Stimulated activated naive B cell treated with anti-CD40 and anti-IgM and Interleukin-4, amounts not matched to agents 10 μg/mL and 1 μg/mL and 100 μg/mL, for 72 hours (primary cell): Measurements from ENCODE around the gene ZDHHC18.

Experiments
- ATAC-seq, 2 donors: fragments of 150-1000 bp; cut with Tn5 transposase; replicated peaks; 2 replicates each; pipeline ENCODE4 v1.10.0; 2021; ENCODE audit warnings: moderate library complexity in 1 of 2
- DNase-seq: peaks from one replicate; pipeline ENCODE4 v3.0.0; 2021
- H3K27ac Mint-ChIP-seq: one replicate; pipeline ENCODE4 v1.8.0; 2022; ENCODE audit warnings: mild to moderate bottlenecking, mixed read lengths
- H3K27me3 Mint-ChIP-seq, 2 donors: one replicate each; pipeline ENCODE4 v1.8.0; 2022; ENCODE audit warnings: mixed read lengths in 2 of 2
- H3K36me3 Mint-ChIP-seq, 2 donors: one replicate each; pipeline ENCODE4 v1.8.0; 2022; ENCODE audit warnings: mixed read lengths in 2 of 2, mild to moderate bottlenecking in 1 of 2
- H3K4me1 Mint-ChIP-seq, 2 donors: one replicate each; pipeline ENCODE4 v1.8.0; 2022; ENCODE audit warnings: mixed read lengths in 2 of 2, mild to moderate bottlenecking in 1 of 2
- H3K4me3 Mint-ChIP-seq, 2 donors: one replicate each; pipeline ENCODE4 v1.8.0; 2022; ENCODE audit warnings: mild to moderate bottlenecking in 2 of 2, mixed read lengths in 2 of 2, moderate library complexity in 1 of 2
- H3K9me3 Mint-ChIP-seq, 2 donors: one replicate each; pipeline ENCODE4 v1.8.0; 2022; ENCODE audit warnings: mixed read lengths in 2 of 2, mild to moderate bottlenecking in 1 of 2

The ZDHHC18 gene, protein sequence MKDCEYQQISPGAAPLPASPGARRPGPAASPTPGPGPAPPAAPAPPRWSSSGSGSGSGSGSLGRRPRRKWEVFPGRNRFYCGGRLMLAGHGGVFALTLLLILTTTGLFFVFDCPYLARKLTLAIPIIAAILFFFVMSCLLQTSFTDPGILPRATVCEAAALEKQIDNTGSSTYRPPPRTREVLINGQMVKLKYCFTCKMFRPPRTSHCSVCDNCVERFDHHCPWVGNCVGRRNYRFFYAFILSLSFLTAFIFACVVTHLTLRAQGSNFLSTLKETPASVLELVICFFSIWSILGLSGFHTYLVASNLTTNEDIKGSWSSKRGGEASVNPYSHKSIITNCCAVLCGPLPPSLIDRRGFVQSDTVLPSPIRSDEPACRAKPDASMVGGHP

DNA sequence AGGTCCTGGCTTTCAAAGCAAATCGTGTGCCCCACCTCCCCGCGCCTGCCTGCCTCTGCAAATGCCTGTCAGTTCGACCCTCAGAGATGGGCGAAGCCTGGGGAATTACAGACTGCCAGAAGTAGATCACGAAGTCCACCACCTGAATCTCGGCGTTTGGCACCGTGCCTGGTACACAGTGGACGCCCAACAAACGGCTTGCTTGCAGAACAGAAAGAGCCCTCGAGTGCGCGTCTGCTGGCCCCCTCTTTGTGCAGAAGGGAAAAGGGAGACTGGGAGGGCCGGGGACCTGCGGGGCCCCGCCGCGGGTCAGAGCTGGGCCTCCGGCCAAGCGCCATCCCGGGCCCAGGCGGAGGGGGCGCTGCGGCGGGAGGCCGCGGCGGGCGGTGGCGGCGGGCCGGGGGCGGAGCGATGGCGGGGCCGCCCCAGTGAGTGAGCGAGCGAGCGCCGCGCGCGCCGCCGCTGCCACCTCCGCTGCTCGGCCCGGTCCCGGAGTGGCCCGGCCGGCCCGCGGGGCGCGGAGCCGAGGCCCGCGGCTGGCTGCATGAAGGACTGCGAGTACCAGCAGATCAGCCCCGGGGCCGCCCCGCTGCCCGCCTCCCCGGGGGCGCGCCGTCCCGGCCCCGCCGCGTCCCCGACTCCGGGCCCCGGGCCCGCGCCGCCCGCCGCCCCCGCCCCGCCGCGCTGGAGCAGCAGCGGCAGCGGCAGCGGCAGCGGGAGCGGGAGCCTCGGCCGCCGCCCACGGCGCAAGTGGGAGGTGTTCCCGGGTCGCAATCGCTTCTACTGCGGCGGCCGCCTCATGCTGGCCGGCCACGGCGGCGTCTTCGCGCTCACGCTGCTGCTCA lies at the start of gene ZDHHC18:
TSS of gene ZDHHC18 (plus strand) at position 428 of the 845 bp plus-strand sequence. CDS start at position 545, 117 bp downstream.
- H3K27ac Mint-ChIP-seq: peak within 1 kb of the TSS; percentile 93
- peaks cover 5% of the 10 kb centered on the region in 2 donors for H3K27me3 Mint-ChIP-seq

DNA sequence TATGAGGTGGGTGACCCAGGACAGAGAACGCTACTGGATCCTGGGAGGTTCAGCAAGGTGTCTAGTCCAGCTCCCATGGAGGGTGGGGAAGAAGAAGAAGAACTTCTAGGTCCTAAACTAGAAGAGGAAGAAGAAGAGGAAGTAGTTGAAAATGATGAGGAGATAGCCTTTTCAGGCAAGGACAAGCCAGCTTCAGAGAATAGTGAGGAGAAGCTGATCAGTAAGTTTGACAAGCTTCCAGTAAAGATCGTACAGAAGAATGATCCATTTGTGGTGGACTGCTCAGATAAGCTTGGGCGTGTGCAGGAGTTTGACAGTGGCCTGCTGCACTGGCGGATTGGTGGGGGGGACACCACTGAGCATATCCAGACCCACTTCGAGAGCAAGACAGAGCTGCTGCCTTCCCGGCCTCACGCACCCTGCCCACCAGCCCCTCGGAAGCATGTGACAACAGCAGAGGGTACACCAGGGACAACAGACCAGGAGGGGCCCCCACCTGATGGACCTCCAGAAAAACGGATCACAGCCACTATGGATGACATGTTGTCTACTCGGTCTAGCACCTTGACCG lies 47.3 kb upstream of the ZDHHC18 start:
- Mint-ChIP-seq H3K27me3 (no peaks in the 10 kb centered on the region), H3K4me3 (no peak overlapping the region), H3K27ac (peak overlapping the region; percentile 81), H3K36me3 (peaks cover 42 to 64% of the 10 kb centered on the region in 2 donors), H3K4me1 (peaks cover 29 to 41% of the 10 kb centered on the region in 2 donors), H3K9me3 (no peaks in the 10 kb centered on the region)
- ATAC-seq (no peak), DNase-seq (no peak)

More for the DNA sequence above, at the start of gene ZDHHC18:
- no peaks in the 10 kb centered on the region for H3K9me3 Mint-ChIP-seq
- peak; percentile 49 for DNase-seq
- peak within 1 kb of the TSS; percentile 93 to 95 for H3K4me3 Mint-ChIP-seq
- H3K36me3 Mint-ChIP-seq: peaks cover 25 to 33% of the 10 kb centered on the region in 2 donors
- ATAC-seq: peak; percentile 59 to 75
- peaks cover 33 to 53% of the 10 kb centered on the region in 2 donors for H3K4me1 Mint-ChIP-seq

- ATAC-seq (peak; percentile 23 to 26), DNase-seq (no peak)
- no peak overlapping the region for H3K4me3 Mint-ChIP-seq
- peaks cover 35 to 51% of the 10 kb centered on the region in 2 donors for H3K36me3 Mint-ChIP-seq
- peak overlapping the region; percentile 47 for H3K27ac Mint-ChIP-seq
- no peaks in the 10 kb centered on the region for H3K27me3 Mint-ChIP-seq
- H3K9me3 Mint-ChIP-seq: no peaks in the 10 kb centered on the region
- peaks cover 36 to 53% of the 10 kb centered on the region in 2 donors for H3K4me1 Mint-ChIP-seq
Measured at GRCh38 chr1:26780344-26780957, 46.0 kb upstream of the ZDHHC18 start.

DNA sequence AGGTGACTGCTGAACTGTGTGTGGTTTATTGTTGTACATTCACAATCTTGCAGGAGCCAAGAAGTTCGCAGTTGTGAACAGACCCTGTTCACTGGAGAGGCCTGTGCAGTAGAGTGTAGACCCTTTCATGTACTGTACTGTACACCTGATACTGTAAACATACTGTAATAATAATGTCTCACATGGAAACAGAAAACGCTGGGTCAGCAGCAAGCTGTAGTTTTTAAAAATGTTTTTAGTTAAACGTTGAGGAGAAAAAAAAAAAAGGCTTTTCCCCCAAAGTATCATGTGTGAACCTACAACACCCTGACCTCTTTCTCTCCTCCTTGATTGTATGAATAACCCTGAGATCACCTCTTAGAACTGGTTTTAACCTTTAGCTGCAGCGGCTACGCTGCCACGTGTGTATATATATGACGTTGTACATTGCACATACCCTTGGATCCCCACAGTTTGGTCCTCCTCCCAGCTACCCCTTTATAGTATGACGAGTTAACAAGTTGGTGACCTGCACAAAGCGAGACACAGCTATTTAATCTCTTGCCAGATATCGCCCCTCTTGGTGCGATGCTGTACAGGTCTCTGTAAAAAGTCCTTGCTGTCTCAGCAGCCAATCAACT lies 45.2 kb upstream of the ZDHHC18 start:
- H3K4me1 Mint-ChIP-seq: peaks cover 43 to 62% of the 10 kb centered on the region in 2 donors

DNA sequence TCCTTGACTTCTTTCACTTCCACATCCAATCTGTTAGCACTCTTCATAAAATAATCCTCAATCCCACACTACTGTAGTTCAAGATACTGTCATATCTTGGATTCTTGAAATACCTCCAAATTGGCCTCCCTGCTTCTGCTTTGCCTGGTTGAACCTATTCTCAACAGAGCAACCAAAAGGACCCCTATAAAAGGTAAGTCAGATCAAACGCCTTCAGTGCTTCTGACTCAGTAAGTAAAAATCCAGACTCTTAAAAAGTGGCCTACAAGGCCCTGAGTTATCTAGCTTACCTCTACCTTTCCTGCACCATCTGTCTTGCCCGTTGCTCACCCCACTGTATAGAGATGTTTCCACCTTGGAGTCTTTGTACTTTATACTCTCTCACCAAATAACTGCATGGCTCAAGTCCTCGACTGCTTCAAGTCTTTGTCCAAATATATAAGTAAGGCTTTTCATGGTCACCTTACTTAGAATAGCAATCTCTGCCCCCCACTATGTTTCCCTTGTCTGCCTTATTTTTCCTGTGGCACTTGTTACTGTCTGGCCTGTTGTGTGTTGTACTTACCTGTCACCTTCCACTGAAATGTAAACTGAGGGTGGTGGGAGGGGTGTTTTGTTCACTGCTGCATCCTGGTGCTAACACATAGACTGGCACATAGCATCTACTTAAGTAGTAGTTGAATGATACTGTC lies 43.8 kb upstream of the ZDHHC18 start:
- ATAC-seq (no peak), DNase-seq (no peak)
- Mint-ChIP-seq H3K4me1 (peaks cover 51 to 74% of the 10 kb centered on the region in 2 donors), H3K27ac (peak overlapping the region; percentile 20), H3K9me3 (no peaks in the 10 kb centered on the region), H3K36me3 (peaks cover 28 to 41% of the 10 kb centered on the region in 2 donors), H3K27me3 (no peaks in the 10 kb centered on the region), H3K4me3 (no peak overlapping the region)

More for the DNA sequence above, 45.2 kb upstream of the ZDHHC18 start:
- Mint-ChIP-seq H3K27me3 (no peaks in the 10 kb centered on the region), H3K36me3 (peaks cover 33 to 46% of the 10 kb centered on the region in 2 donors), H3K27ac (peak overlapping the region; percentile 66), H3K9me3 (no peaks in the 10 kb centered on the region), H3K4me3 (no peak overlapping the region)
- no peak for DNase-seq
- no peak for ATAC-seq

- H3K4me1 Mint-ChIP-seq: peaks cover 48 to 79% of the 10 kb centered on the region in 2 donors
- no peak overlapping the region for H3K4me3 Mint-ChIP-seq
- no peak for ATAC-seq
- peaks cover 22 to 34% of the 10 kb centered on the region in 2 donors for H3K36me3 Mint-ChIP-seq
- H3K9me3 Mint-ChIP-seq: no peaks in the 10 kb centered on the region
- no peak for DNase-seq
- no peak overlapping the region for H3K27ac Mint-ChIP-seq
- no peaks in the 10 kb centered on the region for H3K27me3 Mint-ChIP-seq
Measured at GRCh38 chr1:26783646-26784022, 42.9 kb upstream of the ZDHHC18 start.

DNA sequence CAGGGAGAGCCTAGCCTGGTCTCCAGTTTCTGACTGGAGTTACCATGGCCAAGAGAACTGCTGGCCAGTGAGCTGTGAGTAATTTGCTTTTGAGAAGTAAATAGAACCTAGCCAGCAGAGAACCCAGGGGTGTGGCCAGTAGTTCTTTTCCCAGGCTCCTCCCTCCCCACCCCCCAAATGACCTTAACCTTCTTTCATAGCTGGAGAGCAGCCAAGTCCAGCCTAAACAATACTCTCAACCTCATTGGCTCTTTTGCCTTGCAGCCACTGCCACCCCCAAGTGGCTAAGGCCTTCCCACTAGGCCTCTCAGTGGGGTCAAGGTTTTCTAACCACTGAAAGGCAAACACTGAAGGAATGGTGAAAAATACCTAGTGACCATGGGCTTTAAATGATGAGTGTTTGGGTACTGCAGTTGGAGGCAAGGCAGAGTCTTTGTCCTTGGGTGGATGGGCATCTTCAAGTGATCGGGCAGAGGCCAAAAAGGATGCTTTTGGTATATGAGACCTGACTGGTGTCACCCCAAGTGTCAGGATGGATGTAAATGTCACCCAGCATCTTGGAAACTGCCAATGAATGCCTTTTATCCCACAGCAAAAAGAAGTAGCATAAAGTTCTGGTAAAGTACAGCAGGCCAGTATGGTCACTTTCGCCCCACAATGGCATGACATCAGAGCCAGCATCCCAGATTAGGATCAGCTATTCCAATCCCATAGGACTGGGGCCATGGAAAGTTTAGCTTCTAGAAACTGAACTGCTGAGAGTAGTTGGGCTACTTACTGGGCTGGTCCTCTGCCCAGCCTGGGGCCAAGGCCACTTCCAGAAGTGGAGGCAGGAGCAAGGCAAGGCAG lies 42.2 kb upstream of the ZDHHC18 start:
- H3K9me3 Mint-ChIP-seq: no peaks in the 10 kb centered on the region
- H3K36me3 Mint-ChIP-seq: peaks cover 18 to 27% of the 10 kb centered on the region in 2 donors
- DNase-seq: no peak
- H3K27ac Mint-ChIP-seq: peak overlapping the region; percentile 65
- ATAC-seq: no peak
- H3K27me3 Mint-ChIP-seq: no peaks in the 10 kb centered on the region
- H3K4me3 Mint-ChIP-seq: no peak overlapping the region
- H3K4me1 Mint-ChIP-seq: peaks cover 49 to 85% of the 10 kb centered on the region in 2 donors

DNA sequence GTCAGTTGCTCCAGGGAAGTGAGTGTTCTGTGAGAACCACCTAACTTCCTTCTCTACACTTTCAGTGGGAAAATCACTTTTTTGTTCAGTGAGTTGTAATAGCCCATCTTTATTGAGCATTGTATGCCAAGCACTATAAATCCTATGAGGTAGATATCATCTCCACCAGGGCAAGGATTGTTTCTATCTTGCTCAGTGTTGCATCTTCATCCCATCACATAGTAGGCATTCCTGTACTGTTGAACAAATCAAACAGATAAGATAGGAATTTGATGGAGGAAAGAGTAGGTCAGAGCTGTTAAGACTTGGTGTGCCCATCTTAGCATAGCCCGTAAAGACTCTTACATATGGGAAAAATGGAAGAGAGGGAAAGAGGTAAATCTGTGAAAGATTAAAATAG lies 41.6 kb upstream of the ZDHHC18 start:
- H3K27ac Mint-ChIP-seq: peak overlapping the region; percentile 84
- DNase-seq (no peak), ATAC-seq (no peak)
- no peak overlapping the region for H3K4me3 Mint-ChIP-seq
- H3K36me3 Mint-ChIP-seq: peaks cover 12 to 21% of the 10 kb centered on the region in 2 donors
- no peaks in the 10 kb centered on the region for H3K9me3 Mint-ChIP-seq
- H3K4me1 Mint-ChIP-seq: peaks cover 50 to 84% of the 10 kb centered on the region in 2 donors
- no peaks in the 10 kb centered on the region for H3K27me3 Mint-ChIP-seq

GRCh38 chr1:26785611-26786436 lies 40.7 kb upstream of the ZDHHC18 start:
- DNase-seq (no peak), ATAC-seq (no peak)
- H3K9me3 Mint-ChIP-seq: no peaks in the 10 kb centered on the region
- H3K4me3 Mint-ChIP-seq: peak overlapping the region; percentile 93 to 96
- peaks cover 48 to 78% of the 10 kb centered on the region in 2 donors for H3K4me1 Mint-ChIP-seq
- peaks cover 12 to 16% of the 10 kb centered on the region in 2 donors for H3K36me3 Mint-ChIP-seq
- H3K27me3 Mint-ChIP-seq: no peaks in the 10 kb centered on the region
- H3K27ac Mint-ChIP-seq: peak overlapping the region; percentile 99

DNA sequence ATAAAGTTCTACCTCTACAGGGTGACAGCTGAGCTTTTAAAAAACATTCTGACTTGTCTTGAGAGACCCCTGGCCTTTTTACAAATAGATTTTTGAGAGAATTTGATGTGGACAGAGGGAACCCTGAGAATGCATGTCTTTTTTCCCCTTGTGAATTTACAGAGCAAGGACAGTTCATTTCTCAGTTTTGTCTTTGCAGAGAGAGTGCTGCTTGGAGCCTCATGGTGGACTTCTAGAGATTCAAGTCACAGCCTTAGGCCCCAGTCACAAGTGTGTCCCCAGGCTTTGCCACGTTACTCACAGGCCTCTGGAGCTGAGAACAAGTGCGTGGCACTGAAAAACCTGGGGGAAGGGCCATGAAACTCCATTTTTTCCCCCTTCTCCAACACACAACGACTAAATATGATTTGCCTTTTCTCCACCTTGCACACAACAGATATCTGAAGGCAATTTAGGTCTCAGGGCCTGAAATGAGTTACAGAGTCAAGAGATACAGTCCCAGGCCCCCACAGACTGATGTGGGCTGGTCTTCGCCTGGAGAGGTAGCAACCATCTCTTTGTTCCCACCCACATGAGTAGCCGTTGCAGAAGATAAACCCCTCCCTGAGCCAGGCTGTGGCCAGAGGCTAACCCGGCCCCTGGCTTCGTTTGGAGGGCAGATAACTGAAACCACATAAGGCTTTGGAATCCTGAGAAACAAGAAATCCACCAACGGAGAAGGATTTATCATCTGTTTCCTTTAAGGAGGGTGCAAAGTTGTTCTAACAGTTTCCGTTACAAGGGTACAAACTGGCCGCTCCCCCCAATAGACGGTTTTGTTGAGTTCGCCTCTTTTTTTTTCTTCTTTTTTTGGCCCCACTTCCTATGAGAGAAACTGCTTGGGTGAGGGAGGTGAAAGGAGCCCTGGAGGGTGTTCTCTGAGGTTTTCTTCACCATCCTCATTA lies 39.8 kb upstream of the ZDHHC18 start:
- ATAC-seq: peak; percentile 40 to 41
- H3K36me3 Mint-ChIP-seq: peaks cover 11 to 16% of the 10 kb centered on the region in 2 donors
- peak overlapping the region; percentile 93 to 96 for H3K4me3 Mint-ChIP-seq
- peaks cover 45 to 79% of the 10 kb centered on the region in 2 donors for H3K4me1 Mint-ChIP-seq
- peak overlapping the region; percentile 99 for H3K27ac Mint-ChIP-seq
- DNase-seq: peak; percentile 40
- no peaks in the 10 kb centered on the region for H3K9me3 Mint-ChIP-seq
- H3K27me3 Mint-ChIP-seq: no peaks in the 10 kb centered on the region

- Mint-ChIP-seq H3K27ac (peak overlapping the region; percentile 99), H3K9me3 (no peaks in the 10 kb centered on the region), H3K27me3 (no peaks in the 10 kb centered on the region), H3K4me3 (peak overlapping the region; percentile 93 to 96), H3K36me3 (peaks cover 9 to 16% of the 10 kb centered on the region in 2 donors), H3K4me1 (peaks cover 44 to 73% of the 10 kb centered on the region in 2 donors)
- ATAC-seq (peak; percentile 64 to 72), DNase-seq (peak; percentile 75)
Measured at GRCh38 chr1:26787381-26787705, 39.1 kb upstream of the ZDHHC18 start.
